Upper lobe of right lung (tissue), 1 donor: ENCODE data around the gene LYZL4. TPM values are rescaled to one million over a fixed set of nuclear protein-coding genes. Genes with fewer than 3 reads are reported as not detected.

Experiments
- ATAC-seq: fragments of 200-7000 bp; cut with Tn5 transposase; one replicate; pipeline ENCODE4 v1.9.1; 2020; ENCODE audit warnings: mild to moderate bottlenecking, moderate library complexity
- DNase-seq: peaks from one replicate; pipeline ENCODE4 v3.0.0-alpha.2; 2020
- H3K27ac ChIP-seq: fragments of 200-600 bp; one replicate; pipeline ENCODE4 v1.8.0; 2022
- H3K27me3 ChIP-seq: fragments of 200-600 bp; one replicate; pipeline ENCODE4 v1.8.0; 2022; ENCODE audit warnings: mild to moderate bottlenecking
- H3K36me3 ChIP-seq: fragments of 200-600 bp; one replicate; pipeline ENCODE4 v1.8.0; 2022
- H3K4me1 ChIP-seq: fragments of 200-600 bp; one replicate; pipeline ENCODE4 v1.8.0; 2022
- H3K4me3 ChIP-seq: fragments of 200-600 bp; one replicate; pipeline ENCODE4 v1.8.0; 2022; ENCODE audit warnings: mild to moderate bottlenecking
- H3K9me3 ChIP-seq: fragments of 200-600 bp; one replicate; pipeline ENCODE4 v1.8.0; 2022
- intact Hi-C: fragments of 100-400 bp; cut with DNase I; formaldehyde crosslinking; loops from one replicate; pipeline ENCODE4 v1.11.0; 2022
- total RNA-seq: library from RNA; stranded (reverse); fragmentation: NEBNext Ultra II Directional; extraction: Animal tissue kit (Norgen Biotek cat#: 25700); gene quantifications from one replicate; pipeline ENCODE4 v1.2.1, GENCODE V29; 2021
- TF ChIP-seq, protein P1 (sequence below): fragments of 200-600 bp; IDR thresholded peaks from one replicate; pipeline ENCODE4 v1.8.0; 2022; ENCODE audit warnings: antibody characterized with exemption
- donor health status: DM: no; HTN: yes; CAD: no; lungs with severe emphysema.

Gene LYZL4
- total RNA-seq, 1 donor from 2014 or later = not detected

DNA sequence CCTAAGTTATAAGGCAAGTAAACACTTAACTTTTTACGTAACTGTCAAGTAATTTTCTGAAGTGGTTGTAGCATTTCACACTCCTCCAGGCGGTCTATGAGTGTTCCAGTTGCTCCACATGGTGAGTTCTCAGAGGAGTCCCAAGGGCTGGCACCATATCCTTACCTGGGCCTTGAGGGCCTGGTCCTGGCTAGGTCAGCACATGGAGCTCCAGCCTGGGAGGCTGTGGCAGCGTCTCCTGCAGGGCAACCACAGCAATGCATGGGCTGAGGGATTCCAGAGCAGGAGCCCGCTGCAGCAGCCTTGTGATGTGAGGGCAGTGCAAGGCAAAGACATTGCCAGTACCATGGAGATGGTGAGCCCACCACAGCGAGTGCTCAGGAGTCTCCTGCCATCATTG, 32.2 kb upstream of the LYZL4 start:
- Histone ChIP-seq H3K27ac (no peak overlapping the region), H3K4me1 (no peaks in the 10 kb centered on the region), H3K4me3 (no peak overlapping the region), H3K36me3 (no peaks in the 10 kb centered on the region), H3K9me3 (no peaks in the 10 kb centered on the region), H3K27me3 (peaks cover 5% of the 10 kb centered on the region)
- no peak for DNase-seq
- peak; percentile 71 for ATAC-seq
- intact Hi-C loops = loop anchor here (5.0 to 10.0 kb wide), 2 partner anchors 195 to 218 kb away; no protein-coding TSS in a partner anchor
- TF ChIP-seq, protein P1, sequence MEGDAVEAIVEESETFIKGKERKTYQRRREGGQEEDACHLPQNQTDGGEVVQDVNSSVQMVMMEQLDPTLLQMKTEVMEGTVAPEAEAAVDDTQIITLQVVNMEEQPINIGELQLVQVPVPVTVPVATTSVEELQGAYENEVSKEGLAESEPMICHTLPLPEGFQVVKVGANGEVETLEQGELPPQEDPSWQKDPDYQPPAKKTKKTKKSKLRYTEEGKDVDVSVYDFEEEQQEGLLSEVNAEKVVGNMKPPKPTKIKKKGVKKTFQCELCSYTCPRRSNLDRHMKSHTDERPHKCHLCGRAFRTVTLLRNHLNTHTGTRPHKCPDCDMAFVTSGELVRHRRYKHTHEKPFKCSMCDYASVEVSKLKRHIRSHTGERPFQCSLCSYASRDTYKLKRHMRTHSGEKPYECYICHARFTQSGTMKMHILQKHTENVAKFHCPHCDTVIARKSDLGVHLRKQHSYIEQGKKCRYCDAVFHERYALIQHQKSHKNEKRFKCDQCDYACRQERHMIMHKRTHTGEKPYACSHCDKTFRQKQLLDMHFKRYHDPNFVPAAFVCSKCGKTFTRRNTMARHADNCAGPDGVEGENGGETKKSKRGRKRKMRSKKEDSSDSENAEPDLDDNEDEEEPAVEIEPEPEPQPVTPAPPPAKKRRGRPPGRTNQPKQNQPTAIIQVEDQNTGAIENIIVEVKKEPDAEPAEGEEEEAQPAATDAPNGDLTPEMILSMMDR = peak; percentile 10

DNA sequence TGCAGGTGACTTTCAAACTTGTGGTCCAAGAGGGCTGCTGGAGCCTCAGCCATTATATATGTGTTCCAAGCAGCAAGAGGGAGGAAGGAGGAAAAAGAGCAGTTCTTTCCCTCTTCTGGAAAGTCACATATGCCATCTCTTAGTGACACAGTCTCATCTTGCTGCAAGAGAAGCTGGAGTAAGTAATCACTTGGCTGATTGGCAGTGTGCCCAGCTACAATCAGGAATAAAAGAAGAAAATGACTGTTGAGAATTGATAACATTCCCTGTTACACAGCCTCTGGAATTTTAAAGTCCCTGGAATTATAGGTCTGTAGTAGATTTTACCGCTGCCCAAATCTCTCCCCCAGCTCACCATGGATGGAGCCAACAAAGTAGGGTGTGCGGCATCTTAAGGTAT, 31.4 kb upstream of the LYZL4 start:
- H3K4me1 ChIP-seq = no peaks in the 10 kb centered on the region
- H3K27me3 ChIP-seq = peaks cover 5% of the 10 kb centered on the region
- H3K4me3 ChIP-seq = no peak overlapping the region
- TF ChIP-seq, protein P1 = no peak
- intact Hi-C loops = loop anchor here (5.0 to 10.0 kb wide), 2 partner anchors 194 to 217 kb away; no protein-coding TSS in a partner anchor
- H3K9me3 ChIP-seq = no peaks in the 10 kb centered on the region
- no peak for ATAC-seq
- DNase-seq = no peak
- no peak overlapping the region for H3K27ac ChIP-seq
- H3K36me3 ChIP-seq = no peaks in the 10 kb centered on the region

GRCh38 chr3:42440924-42441323, 30.5 kb upstream of the LYZL4 start:
- H3K27ac ChIP-seq = no peak overlapping the region
- intact Hi-C loops = loop anchor here (5.0 to 10.0 kb wide), 2 partner anchors 194 to 216 kb away; no protein-coding TSS in a partner anchor
- peaks cover 5% of the 10 kb centered on the region for H3K27me3 ChIP-seq
- H3K36me3 ChIP-seq = no peaks in the 10 kb centered on the region
- H3K4me3 ChIP-seq = no peak overlapping the region
- ATAC-seq (no peak), DNase-seq (no peak)
- H3K9me3 ChIP-seq = no peaks in the 10 kb centered on the region
- no peaks in the 10 kb centered on the region for H3K4me1 ChIP-seq
- TF ChIP-seq, protein P1 = no peak

GRCh38 chr3:42439261-42440115, 29.1 kb upstream of the LYZL4 start:
- peaks cover 5% of the 10 kb centered on the region for H3K27me3 ChIP-seq
- DNase-seq (no peak), ATAC-seq (no peak)
- no peaks in the 10 kb centered on the region for H3K9me3 ChIP-seq
- no peak overlapping the region for H3K27ac ChIP-seq
- H3K4me1 ChIP-seq = no peaks in the 10 kb centered on the region
- H3K4me3 ChIP-seq = no peak overlapping the region
- TF ChIP-seq, protein P1 = no peak
- intact Hi-C loops = loop anchor here (5.0 to 10.0 kb wide), 2 partner anchors 192 to 215 kb away; no protein-coding TSS in a partner anchor
- no peaks in the 10 kb centered on the region for H3K36me3 ChIP-seq

DNA sequence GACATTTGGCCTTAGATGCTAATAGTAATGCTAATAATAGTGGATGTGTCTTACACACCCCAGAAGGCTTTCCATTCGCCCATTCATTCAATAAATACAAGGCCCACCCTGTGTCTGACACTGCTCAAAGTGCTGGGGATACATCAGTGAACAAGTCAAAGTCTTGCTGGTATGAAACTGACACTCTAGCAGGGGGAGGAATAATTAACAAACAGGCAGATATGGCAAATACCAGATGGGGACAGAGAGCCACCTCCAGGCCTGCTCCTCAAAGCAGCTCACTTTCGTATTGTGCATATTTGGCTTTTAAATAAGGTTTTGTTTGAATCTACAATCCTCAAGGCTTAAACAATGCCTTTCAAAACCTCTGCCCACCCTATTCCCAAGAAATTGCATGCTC, 28.3 kb upstream of the LYZL4 start:
- H3K4me1 ChIP-seq = no peaks in the 10 kb centered on the region
- H3K4me3 ChIP-seq = no peak overlapping the region
- H3K9me3 ChIP-seq = no peaks in the 10 kb centered on the region
- ATAC-seq (no peak), DNase-seq (no peak)
- H3K27me3 ChIP-seq = peaks cover 5% of the 10 kb centered on the region
- no peaks in the 10 kb centered on the region for H3K36me3 ChIP-seq
- intact Hi-C loops = no loop called here
- H3K27ac ChIP-seq = no peak overlapping the region
- TF ChIP-seq, protein P1 = no peak
